DOHH2 (cell line): Measurements from ENCODE around the gene PHYHIPL.

Source experiments
- H3F3A ChIP-seq: fragments of 200-600 bp; sonication (generic), shearing (Covaris generic); 2 replicates; pipeline ENCODE4 v1.6.0; 2016; ENCODE audit warnings: antibody characterized with exemption, mild to moderate bottlenecking; ENCODE audit not compliant: control insufficient read depth, insufficient read depth
- H3K27ac ChIP-seq: fragments of 200-600 bp; sonication (generic); 2 replicates; pipeline ENCODE4 v1.5.1; 2014; ENCODE audit warnings: low read depth, mild to moderate bottlenecking, low read length, moderate library complexity
- H3K27me3 ChIP-seq: fragments of 200-600 bp; sonication (generic); 2 replicates; pipeline ENCODE4 v1.6.1; 2014; ENCODE audit warnings: mild to moderate bottlenecking, low read length, mixed read lengths; ENCODE audit not compliant: control insufficient read depth
- H3K36me3 ChIP-seq: fragments of 200-600 bp; sonication (generic); 2 replicates; pipeline ENCODE4 v1.6.1; 2014; ENCODE audit warnings: mild to moderate bottlenecking, low read length, moderate library complexity, mixed read lengths; ENCODE audit not compliant: control insufficient read depth
- H3K4me1 ChIP-seq: fragments of 200-600 bp; sonication (generic); 2 replicates; pipeline ENCODE4 v1.6.1; 2014; ENCODE audit warnings: mild to moderate bottlenecking, low read length, mixed read lengths; ENCODE audit not compliant: control insufficient read depth
- H3K4me2 ChIP-seq: fragments of 200-600 bp; sonication (generic); 2 replicates; pipeline ENCODE4 v1.6.0; 2014; ENCODE audit warnings: mild to moderate bottlenecking, low read length, moderate library complexity
- H3K4me3 ChIP-seq: fragments of 200-600 bp; sonication (generic); 2 replicates; pipeline ENCODE4 v1.5.1; 2014; ENCODE audit warnings: mild to moderate bottlenecking, low read length, mixed read lengths
- H3K79me2 ChIP-seq: fragments of 200-600 bp; sonication (generic); 2 replicates; pipeline ENCODE4 v1.6.1; 2014; ENCODE audit warnings: mild to moderate bottlenecking, low read length, mixed read lengths; ENCODE audit not compliant: control insufficient read depth
- H3K9me2 ChIP-seq: fragments of 200-600 bp; sonication (generic); replicated peaks from 2 replicates; pipeline ENCODE4 v1.6.1; 2014; ENCODE audit warnings: mild to moderate bottlenecking, low read length, mixed read lengths; ENCODE audit not compliant: control insufficient read depth
- H3K9me3 ChIP-seq: fragments of 200-600 bp; sonication (generic); 2 replicates; pipeline ENCODE4 v1.6.1; 2014; ENCODE audit warnings: antibody characterized with exemption, low read length, mixed read lengths; ENCODE audit not compliant: control insufficient read depth, insufficient read depth
- H4K20me1 ChIP-seq: fragments of 200-600 bp; sonication (generic); 2 replicates; pipeline ENCODE4 v1.6.0; 2014; ENCODE audit warnings: low read depth, mild to moderate bottlenecking, antibody characterized with exemption, low read length, moderate library complexity; ENCODE audit not compliant: control insufficient read depth, insufficient read depth
- EZH2phosphoT487 ChIP-seq: fragments of 200-600 bp; sonication (generic); IDR thresholded peaks from 2 replicates; pipeline ENCODE4 v1.6.1; 2017; ENCODE audit warnings: borderline replicate concordance, mild to moderate bottlenecking, antibody characterized with exemption, low read length, moderate library complexity, mixed read lengths
- TF ChIP-seq, protein P1 (sequence below): fragments of 200-600 bp; sonication (generic); IDR thresholded peaks from one replicate; pipeline ENCODE4 v1.5.1; 2014; ENCODE audit warnings: antibody characterized with exemption, mild to moderate bottlenecking, low read depth, low read length; ENCODE audit not compliant: poor library complexity, severe bottlenecking

The PHYHIPL gene

GRCh38 chr10:59271160-59271559 lies 94.7 kb downstream of the PHYHIPL start:
- peaks cover 7% of the 10 kb centered on the region for H3K27me3 ChIP-seq
- H4K20me1 ChIP-seq, result no peaks in the 10 kb centered on the region
- H3F3A ChIP-seq, result no peaks in the 10 kb centered on the region
- no peak overlapping the region for H3K27ac ChIP-seq
- TF ChIP-seq, protein P1, sequence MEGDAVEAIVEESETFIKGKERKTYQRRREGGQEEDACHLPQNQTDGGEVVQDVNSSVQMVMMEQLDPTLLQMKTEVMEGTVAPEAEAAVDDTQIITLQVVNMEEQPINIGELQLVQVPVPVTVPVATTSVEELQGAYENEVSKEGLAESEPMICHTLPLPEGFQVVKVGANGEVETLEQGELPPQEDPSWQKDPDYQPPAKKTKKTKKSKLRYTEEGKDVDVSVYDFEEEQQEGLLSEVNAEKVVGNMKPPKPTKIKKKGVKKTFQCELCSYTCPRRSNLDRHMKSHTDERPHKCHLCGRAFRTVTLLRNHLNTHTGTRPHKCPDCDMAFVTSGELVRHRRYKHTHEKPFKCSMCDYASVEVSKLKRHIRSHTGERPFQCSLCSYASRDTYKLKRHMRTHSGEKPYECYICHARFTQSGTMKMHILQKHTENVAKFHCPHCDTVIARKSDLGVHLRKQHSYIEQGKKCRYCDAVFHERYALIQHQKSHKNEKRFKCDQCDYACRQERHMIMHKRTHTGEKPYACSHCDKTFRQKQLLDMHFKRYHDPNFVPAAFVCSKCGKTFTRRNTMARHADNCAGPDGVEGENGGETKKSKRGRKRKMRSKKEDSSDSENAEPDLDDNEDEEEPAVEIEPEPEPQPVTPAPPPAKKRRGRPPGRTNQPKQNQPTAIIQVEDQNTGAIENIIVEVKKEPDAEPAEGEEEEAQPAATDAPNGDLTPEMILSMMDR, result no peak
- no peak for TF ChIP-seq EZH2phosphoT487
- no peaks in the 10 kb centered on the region for H3K36me3 ChIP-seq
- H3K4me2 ChIP-seq, result no peak overlapping the region
- H3K9me2 ChIP-seq, result no peaks in the 10 kb centered on the region
- H3K4me3 ChIP-seq, result no peak overlapping the region
- no peaks in the 10 kb centered on the region for H3K4me1 ChIP-seq
- H3K9me3 ChIP-seq, result no peaks in the 10 kb centered on the region
- H3K79me2 ChIP-seq, result no peaks in the 10 kb centered on the region

GRCh38 chr10:59272061-59272460 lies 95.6 kb downstream of the PHYHIPL start:
- no peak overlapping the region for H3K4me2 ChIP-seq
- H4K20me1 ChIP-seq, result no peaks in the 10 kb centered on the region
- no peaks in the 10 kb centered on the region for H3K79me2 ChIP-seq
- H3K9me3 ChIP-seq, result no peaks in the 10 kb centered on the region
- no peak overlapping the region for H3K4me3 ChIP-seq
- H3F3A ChIP-seq, result no peaks in the 10 kb centered on the region
- TF ChIP-seq EZH2phosphoT487, result no peak
- TF ChIP-seq, protein P1, result no peak
- H3K4me1 ChIP-seq, result no peaks in the 10 kb centered on the region
- H3K27ac ChIP-seq, result no peak overlapping the region
- H3K36me3 ChIP-seq, result no peaks in the 10 kb centered on the region
- peaks cover 7% of the 10 kb centered on the region for H3K27me3 ChIP-seq
- no peaks in the 10 kb centered on the region for H3K9me2 ChIP-seq

- Histone ChIP-seq H3K27me3 (no peaks in the 10 kb centered on the region), H3K9me2 (no peaks in the 10 kb centered on the region), H3K27ac (no peak overlapping the region), H3K36me3 (no peaks in the 10 kb centered on the region), H3K4me2 (no peak overlapping the region), H3K79me2 (no peaks in the 10 kb centered on the region), H3K4me3 (no peak overlapping the region), H3K9me3 (no peaks in the 10 kb centered on the region), H3K4me1 (no peaks in the 10 kb centered on the region), H3F3A (no peaks in the 10 kb centered on the region), H4K20me1 (no peaks in the 10 kb centered on the region)
- TF ChIP-seq, protein P1, result no peak
- TF ChIP-seq EZH2phosphoT487, result no peak
Measured at GRCh38 chr10:59273445-59273844, 97.0 kb downstream of the PHYHIPL start.

DNA sequence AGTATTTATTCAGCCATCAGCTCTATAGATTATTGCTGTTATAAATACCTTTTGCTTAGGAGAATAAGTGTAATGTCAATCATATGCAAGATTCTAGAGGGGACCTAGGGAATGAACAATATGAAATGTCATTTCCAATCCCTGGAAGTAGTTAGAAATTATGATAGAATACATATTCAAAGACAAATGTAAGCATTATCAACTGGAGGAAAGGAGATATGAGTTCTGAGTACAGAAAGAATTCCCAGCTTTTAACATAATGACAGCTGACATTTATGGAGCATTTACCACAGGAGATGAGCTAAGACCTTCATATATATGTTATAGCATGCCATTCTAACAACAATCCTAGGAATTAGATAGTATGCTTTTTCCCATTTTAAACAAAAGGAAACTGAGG lies 99.7 kb downstream of the PHYHIPL start:
- H3K36me3 ChIP-seq, result no peaks in the 10 kb centered on the region
- no peak overlapping the region for H3K4me3 ChIP-seq
- H3K9me3 ChIP-seq, result no peaks in the 10 kb centered on the region
- H3K9me2 ChIP-seq, result no peaks in the 10 kb centered on the region
- no peaks in the 10 kb centered on the region for H4K20me1 ChIP-seq
- H3K4me1 ChIP-seq, result no peaks in the 10 kb centered on the region
- no peaks in the 10 kb centered on the region for H3K27me3 ChIP-seq
- no peak for TF ChIP-seq EZH2phosphoT487
- TF ChIP-seq, protein P1, result no peak
- H3F3A ChIP-seq, result no peaks in the 10 kb centered on the region
- H3K27ac ChIP-seq, result no peak overlapping the region
- H3K4me2 ChIP-seq, result no peak overlapping the region
- H3K79me2 ChIP-seq, result no peaks in the 10 kb centered on the region
